GM19240 (cell line): ENCODE data around the gene TGFA.

Experiments
- DNase-seq: peaks from one replicate; pipeline ENCODE4 v3.0.0; 2011; ENCODE audit warnings: low spot score; ENCODE audit not compliant: insufficient read length

The TGFA gene

DNA sequence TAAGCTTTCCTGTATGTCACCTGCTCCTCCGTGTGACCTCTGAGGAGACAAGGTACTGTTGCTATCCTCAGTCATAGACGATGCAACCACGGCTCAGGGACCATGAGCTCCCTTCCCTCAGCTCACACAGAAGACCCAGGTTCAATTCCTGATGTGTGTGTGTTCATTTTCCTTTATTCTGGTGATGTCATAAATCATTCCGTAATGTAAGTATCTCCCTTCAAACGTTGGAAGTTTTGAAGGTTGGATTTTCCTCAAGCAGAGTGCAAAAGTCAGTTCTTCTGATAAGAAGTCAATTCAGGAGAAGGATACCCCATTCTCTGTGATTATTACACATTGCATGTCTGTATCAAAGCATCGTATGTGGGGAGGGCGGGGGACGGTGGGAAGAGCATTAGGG, 132.9 kb downstream of the TGFA start:
- DNase-seq = no peak

DNA sequence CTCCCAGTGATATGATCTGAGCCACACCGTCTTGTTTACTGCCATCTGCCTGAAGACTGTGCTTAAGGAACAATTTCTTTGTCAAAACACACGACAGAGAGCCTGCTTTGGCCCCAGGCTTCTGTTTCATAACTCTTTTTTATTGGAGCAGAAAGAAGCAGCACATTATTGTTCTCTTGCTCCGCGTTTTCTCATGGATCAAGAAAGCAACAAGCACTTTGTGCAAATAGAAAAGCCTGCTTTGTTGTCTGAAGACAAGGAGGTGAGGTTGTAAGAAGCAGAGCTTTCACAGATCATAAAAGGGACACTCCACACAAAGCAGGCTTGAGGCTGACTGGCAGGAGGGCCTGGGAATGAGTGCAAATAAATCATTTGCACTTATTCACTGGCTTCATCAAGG, 133.5 kb downstream of the TGFA start:
- DNase-seq = no peak

DNA sequence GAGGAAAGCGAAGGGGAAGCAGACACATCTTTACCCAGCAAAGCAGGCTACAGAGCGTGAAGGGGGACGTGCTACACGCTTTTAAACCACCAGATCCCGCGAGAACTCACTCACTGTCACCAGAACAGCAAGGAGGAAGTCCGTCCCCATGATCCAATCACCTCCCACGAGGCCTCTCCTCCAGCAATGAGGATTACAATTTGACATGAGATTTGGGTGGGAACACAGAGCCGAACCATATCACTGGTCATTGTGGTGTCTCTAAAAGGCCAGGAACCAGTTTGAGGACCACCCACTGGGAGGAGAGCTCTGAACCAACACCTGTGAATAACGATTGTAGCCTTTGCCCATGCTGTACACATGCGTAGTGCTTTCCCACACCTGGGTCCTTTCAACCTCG, 135.1 kb downstream of the TGFA start:
- no peak for DNase-seq

DNA sequence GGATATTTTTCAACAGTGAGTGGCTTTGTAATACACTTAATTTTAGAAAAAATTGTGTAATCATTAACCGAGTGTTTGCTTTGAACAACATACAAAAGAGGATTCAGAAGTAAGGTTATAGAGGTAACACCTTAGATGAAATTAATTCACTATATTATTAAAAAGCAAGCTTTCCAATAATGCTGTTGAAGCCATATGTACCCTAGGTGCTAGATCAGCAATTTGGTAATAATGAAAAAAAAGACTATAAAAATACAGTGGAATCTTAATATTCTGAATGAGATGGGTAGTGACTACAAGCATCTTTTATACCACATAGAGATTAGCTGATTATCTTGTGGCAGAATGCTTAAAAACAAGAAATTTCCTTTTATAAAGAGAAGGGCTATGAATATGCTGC, 136.6 kb downstream of the TGFA start:
- no peak for DNase-seq

DNA sequence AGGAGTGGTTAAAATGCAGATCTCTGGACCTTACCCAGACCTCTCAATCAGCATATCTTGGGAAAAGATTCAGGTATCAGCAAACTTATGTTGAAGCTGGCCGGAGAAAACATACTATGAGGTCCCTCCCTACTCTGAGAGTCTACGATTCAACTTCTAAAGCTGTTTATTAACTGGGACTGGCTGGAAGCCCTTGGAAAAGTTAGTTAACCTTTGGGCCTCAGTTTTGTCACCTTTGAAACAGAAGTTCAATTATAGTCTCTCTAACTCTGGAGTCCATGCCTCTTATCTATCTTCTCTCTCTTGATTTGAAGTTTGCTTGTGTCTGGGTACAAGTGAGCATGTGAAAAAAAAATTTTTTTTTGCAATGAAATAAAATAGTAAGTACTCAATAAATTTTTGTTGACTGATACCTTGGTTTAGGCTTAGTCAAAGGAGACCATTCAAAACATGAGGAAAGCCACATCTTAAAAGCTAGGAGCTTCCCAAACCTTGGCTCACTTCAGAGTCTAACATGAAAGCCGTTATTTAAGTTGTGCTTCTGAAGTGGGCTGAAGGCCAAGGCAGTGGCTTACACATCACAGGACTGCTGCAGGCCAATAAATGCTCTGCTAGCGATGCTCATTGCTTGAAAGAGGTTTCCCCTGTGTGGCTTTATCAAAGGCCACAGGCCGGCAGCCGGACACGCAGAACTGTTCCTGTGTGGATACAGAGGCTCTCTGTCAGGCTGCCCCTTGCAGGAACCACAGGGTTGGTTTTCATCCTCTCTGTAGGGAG, 141.1 kb downstream of the TGFA start:
- DNase-seq = no peak

DNA sequence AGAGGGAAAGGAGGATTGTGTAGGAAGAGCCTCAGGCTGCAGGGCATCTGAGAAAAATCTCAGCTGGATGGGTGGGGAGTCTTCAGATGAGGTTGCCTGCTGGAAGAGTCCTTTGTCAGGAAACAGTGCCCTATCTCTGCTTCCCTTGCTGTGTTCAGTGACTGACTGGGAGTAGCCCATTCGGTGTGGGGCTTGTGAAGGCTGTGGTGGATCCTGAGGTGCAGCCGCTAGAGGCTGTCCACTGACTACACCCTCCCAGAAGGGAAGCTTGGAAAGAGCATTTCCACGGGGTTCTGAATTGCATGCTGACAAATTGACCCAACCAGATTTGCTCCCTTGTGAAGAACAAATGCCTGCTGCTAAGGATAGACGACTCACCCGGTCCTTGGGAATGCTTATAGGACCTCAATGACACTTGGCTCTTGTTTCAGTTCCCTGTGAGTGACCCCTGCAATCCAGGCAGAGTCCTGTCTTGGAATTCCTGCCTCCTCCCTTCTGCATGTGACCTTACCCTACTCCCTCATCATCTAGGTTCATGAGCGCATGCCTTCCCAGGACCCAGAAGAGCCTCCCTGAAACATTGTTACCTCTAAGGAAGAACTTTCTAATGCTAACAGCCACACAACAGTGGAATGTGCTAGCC, 142.0 kb downstream of the TGFA start:
- DNase-seq = no peak

DNA sequence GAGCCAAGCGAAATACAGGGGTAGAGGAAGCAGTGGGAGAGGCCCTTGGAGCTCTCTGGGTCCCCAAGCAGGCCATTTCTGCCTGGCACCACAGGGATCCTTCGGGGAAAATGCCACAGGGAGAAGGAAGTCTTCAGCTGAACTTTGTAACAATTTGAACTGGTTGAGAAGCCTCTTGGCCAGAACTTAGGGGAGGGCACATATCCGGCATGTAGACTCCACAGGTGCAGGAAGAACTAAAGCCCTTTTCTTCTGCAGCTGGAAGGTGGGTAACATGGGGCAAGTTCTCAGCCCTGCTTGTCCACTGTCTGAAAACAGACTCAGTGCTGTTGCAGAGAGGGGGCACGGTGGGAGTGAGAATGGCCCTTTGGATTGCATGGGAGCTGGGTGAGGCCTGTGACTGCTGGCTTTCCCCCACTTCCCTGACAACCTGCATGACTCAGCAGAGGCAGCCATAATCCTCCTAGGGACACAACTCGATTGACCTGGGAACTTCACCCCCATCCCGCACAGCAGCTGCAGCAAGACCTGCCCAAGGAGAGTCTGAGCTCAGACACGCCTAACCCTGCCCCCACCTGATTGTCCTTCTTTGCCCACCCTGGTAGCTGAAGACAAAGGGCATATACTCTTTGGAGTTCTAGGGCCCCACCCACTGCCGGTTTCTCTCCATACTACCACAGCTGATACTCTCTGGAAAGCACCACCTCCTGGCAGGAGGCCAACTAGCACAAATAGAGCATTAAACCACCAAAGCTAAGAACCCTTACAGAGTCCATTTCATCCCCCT, 150.2 kb downstream of the TGFA start:
- no peak for DNase-seq

DNA sequence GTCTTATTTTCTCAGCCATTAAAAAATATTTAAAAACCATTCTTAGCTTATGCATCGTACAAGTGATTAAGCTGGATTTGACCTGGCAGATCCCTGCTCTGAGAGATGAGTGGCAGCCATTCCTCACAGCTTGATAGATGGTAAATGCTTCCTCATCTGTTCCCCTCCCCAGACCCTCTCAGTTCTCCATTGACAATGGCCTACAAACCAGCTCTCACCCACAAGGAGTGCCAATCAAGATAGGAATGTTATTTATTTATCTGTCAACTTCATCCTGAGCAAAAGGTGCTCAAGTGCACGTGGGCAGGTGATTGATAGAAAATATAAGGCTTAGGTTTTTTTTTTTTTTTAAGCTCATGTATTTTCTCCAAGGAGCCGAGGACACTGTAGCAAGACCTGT, 153.1 kb downstream of the TGFA start:
- no peak for DNase-seq

DNA sequence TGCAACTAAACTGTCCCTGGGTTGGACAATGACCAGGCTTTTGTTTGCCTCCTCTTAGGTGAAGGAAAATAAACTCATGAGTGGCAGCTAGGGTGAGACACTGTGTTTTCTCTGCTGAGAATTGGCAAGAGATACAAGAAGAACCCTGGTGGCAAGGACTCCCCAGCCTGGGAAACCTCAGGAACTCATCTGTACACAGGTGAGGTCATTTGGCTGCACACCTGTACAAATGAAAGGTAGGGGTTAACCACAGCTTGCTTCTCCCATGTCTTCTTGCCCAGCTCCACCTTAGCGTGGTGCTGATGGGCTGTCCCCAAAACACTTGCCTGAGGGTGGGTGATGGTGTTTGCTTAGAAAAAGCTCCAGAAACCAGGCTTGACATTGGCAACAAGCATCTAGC, 154.6 kb downstream of the TGFA start:
- no peak for DNase-seq
